Measurements from ENCODE around the gene SORCS1. TPM values are rescaled to one million over a fixed set of nuclear protein-coding genes. Genes with fewer than 3 reads are reported as not detected.

The SORCS1 gene
- polyA plus RNA-seq, 1 of the 3 experiments (the other 2 are of a cell fraction) = 0.66 TPM

GRCh38 chr10:106548832-106549231 is 615.7 kb downstream of the SORCS1 start:
- DNase-seq = no peak
- Histone ChIP-seq H3K27ac (ENCODE audit: low read depth in 2 of 2, low read length in 1 of 2) (no peak overlapping the region), H3F3A (replicated peaks; ENCODE audit: insufficient read depth) (no peaks in the 10 kb centered on the region), H3K9ac (no peak overlapping the region), H4K20me1 (ENCODE audit: insufficient read depth) (no peaks in the 10 kb centered on the region), H3K4me2 (no peak overlapping the region), H3K79me2 (ENCODE audit: insufficient read depth) (no peaks in the 10 kb centered on the region), H3K36me3 (replicated peaks in 1 of 2; ENCODE audit: control insufficient read depth in 1 of 2, insufficient read depth in 2 of 2, low read length in 1 of 2) (no peaks in the 10 kb centered on the region), H2AFZ (ENCODE audit: low read depth) (no peak overlapping the region), H3K4me1 (ENCODE audit: control insufficient read depth in 1 of 2, insufficient read depth in 2 of 2, low read depth in 1 of 2, low read length in 1 of 2) (no peaks in the 10 kb centered on the region; a peak in 1 of 4 replicates), H3K4me3 (ENCODE audit: low read depth in 2 of 2, low read length in 1 of 2) (no peak overlapping the region), H3K9me3 (no peaks in the 10 kb centered on the region), H3K9me2 (no peaks in the 10 kb centered on the region), H3K27me3 (ENCODE audit: insufficient read depth) (no peaks in the 10 kb centered on the region)
- TF ChIP-seq FOXJ3 (CRISPR knock-in tag; IDR thresholded peaks at IDR 0.05) (no peak), NRF1 (IDR thresholded peaks at IDR 0.05; ENCODE audit: low read depth, low read length) (no peak), MXI1 (IDR thresholded peaks at IDR 0.05; ENCODE audit: low read depth, low read length) (no peak), SMC3 (IDR thresholded peaks at IDR 0.05; ENCODE audit: low read depth, low read length) (no peak), CHD2 (IDR thresholded peaks at IDR 0.05; ENCODE audit: low read length, partially characterized antibody) (no peak), YY1 (IDR thresholded peaks at IDR 0.05; ENCODE audit: low read depth) (no peak), GATA2 (CRISPR knock-in tag; IDR thresholded peaks at IDR 0.05) (no peak), MAX (IDR thresholded peaks at IDR 0.05; ENCODE audit: low read depth) (no peak), RCOR1 (IDR thresholded peaks at IDR 0.05; ENCODE audit: low read length) (no peak), EZH2phosphoT487 (IDR thresholded peaks at IDR 0.05; ENCODE audit: borderline replicate concordance, low read depth) (no peak), RXRA (IDR thresholded peaks at IDR 0.05; ENCODE audit: borderline replicate concordance, low read depth) (no peak), ELF1 (IDR thresholded peaks at IDR 0.05) (no peak), FOSL2 (IDR thresholded peaks at IDR 0.05; ENCODE audit: borderline replicate concordance, low read depth) (no peak), RFX5 (IDR thresholded peaks at IDR 0.05; ENCODE audit: low read length) (no peak), JUND (IDR thresholded peaks at IDR 0.05) (no peak), SIN3A (IDR thresholded peaks at IDR 0.05; ENCODE audit: borderline replicate concordance, low read depth, low read length) (no peak), REST (IDR thresholded peaks at IDR 0.05; ENCODE audit: low read depth, low read length) (no peak), POLR2AphosphoS5 (IDR thresholded peaks at IDR 0.05; ENCODE audit: low read depth, low read length) (no peak)
- POLR2A ChIA-PET = no interaction called here
- 50% methylated on average over 6 of the region's 6 CpGs for WGBS (ENCODE audit: low lambda C conversion rate)
- CTCF ChIA-PET = interaction anchor here (1.3 to 1.6 kb wide), 2 partner anchors 22 to 28 kb away, joined by 3 read pairs; no protein-coding TSS in a partner anchor
